HG03378 (cell line): ENCODE results near the gene GABBR2.

Experiments
- ATAC-seq: cut with Tn5 transposase; IDR thresholded peaks from one replicate; pipeline ENCODE4 v1.9.1; 2021; ENCODE audit warnings: mild to moderate bottlenecking, moderate library complexity; ENCODE audit not compliant: unreplicated experiment

The GABBR2 gene

DNA sequence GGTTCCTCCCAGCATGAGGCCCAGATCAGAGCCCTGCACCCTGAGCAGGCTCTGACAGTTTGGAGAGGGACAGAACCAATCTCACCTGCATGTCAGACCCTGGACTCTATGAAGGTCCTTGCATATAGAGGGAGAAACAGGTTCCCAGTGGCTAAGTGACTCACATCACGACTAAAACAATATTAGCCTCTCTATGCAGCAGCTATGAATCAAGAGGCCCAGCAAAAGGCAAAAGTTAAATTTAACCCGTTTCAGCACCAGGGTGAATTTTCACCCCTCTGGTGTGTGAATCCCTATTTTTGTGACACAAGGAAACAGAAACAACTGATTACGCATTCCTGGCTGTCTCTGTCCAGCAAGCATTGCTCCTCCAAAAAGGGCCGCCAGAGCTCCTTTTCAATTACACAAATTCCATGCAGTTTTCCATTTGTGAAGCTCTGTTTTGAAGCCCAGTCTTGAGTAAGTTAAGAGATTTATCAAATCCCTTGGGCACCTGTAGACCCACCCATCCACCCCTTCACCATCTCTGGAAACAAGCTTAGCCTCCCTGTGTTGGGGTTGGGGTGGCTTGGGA lies 136.6 kb downstream of the GABBR2 start:
- ATAC-seq, result no peak

DNA sequence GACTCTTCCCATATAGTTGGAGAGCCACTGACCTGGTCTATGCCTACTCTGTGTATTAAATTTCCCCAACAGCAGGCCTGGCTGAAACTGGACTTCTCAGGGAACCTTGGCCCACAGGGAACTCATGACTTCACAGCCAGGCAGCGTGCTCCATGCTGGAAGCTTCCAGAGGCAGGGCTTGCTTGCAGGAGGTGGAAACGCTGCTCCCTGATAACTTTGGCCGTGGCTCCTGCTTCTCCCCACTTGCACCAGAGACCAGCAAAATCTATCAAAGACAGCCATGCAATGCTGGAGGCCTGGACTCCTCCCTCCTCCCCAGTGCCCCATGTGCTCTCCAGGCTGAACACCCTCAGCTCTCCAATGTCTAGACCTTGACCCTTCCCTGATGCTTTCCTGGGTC lies 137.1 kb downstream of the GABBR2 start:
- ATAC-seq, result no peak

GRCh38 chr9:98570663-98571440 lies 137.9 kb downstream of the GABBR2 start:
- ATAC-seq, result no peak

GRCh38 chr9:98570055-98570454 lies 138.7 kb downstream of the GABBR2 start:
- ATAC-seq, result no peak

- no peak for ATAC-seq
Observed at GRCh38 chr9:98569491-98569890, 139.2 kb downstream of the GABBR2 start.

DNA sequence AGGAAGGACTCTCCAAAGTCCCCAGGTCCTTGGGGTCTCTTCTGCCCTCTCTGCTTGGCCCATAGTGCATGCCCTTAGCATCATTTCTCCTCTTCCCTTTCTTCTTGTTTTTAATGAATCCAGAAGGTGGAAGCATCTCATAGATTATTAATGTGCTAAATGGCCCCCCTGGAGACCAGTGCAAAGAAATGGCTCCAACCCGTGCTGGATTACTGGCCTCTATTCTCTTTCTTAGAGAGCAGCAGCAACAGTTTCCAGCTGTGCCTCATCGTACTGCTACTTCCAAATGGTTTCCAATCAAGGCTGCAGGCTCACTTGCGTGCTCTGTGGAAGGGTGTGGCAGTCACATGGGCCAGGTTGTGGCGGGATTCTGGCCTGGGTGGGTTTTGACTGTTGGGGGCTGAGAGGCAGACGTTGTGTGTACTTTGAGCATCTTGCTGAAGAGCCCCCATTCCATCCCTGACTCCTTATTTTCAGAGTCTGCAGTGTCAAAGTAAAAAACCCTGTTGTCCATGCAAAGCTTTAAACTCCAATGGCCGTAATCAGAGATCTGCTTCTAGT lies 139.7 kb downstream of the GABBR2 start:
- ATAC-seq, result no peak

- ATAC-seq, result no peak
Observed at GRCh38 chr9:98568234-98568908, 140.4 kb downstream of the GABBR2 start.

DNA sequence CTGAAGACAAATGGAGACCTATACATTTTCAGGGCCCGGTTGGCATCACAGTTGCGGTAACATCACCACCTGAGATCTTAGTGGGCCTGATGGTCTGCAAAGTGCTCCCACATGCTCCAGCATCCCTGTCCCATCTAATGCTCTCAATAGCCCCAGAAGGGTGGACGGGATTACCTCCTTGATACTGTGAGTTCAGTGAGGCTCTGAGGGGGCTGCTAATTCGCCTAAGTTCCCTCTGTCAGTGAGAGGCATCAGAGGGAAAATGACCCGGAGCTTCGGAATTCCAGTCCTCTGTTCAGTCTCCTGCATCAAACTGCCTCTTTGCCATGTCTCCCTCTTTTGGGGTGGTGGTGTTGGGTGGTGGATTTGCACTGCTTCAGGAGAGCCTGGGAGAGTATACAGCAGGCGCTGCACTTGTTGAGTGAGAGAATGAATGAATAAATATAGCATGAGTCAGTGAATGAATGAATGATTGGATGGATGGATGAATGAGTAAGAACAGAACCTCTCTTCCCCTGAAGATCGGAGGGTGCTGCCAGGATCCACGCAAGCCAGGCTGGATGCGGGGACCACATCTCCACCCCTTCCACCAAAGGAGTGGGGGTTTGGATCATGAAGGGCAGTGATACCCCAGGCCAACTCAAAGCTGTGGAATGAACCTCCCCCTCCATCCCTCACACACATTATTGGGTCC lies 141.0 kb downstream of the GABBR2 start:
- no peak for ATAC-seq

DNA sequence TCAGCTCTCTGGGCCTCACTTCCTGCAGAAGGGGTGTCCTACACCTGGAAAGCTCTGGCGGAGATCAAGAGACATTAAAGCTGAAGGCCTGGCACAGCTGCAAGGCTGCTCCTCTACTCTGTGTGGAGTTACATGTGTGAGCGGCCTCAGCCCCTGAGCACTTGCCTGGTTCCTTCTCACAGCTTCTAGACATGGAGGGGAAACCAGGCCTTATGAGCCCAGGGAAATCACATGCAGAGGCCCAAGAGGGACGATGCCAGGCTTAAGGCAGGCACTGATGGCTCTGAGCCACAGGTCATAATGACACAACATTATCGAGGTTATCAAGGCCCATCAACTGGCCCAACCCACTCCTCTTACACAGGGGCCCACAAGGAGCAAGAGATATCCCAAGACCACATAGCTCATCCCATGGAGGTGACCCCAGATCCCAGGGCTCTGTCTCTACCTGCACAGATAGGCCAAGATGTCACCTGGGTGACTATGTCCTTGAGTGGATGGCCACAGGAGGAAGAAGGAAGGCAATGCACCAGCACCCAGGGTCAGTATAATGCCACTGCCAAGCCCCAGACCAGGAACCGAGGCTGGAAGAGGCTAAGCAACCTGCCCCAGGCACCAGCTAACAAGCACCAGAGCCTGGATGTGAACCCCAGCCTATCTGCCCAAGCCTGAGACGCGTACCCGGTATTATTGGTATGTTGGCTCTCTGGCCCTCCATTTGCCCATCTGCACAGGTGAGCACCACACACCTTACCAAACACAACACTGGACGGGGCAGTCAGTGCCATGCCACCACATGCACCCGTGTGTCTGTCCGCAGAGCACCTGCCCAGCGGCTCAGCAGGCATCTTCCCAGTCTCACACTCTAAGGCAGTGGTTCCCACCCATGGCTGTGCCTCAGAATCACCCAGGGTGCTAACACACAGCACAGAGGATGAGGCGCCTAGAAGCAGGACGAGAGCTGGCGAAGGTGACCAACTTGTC lies 143.3 kb downstream of the GABBR2 start:
- no peak for ATAC-seq

- no peak for ATAC-seq
Observed at GRCh38 chr9:98564714-98565113, 144.0 kb downstream of the GABBR2 start.

- no peak for ATAC-seq
Observed at GRCh38 chr9:98563988-98564387, 144.7 kb downstream of the GABBR2 start.

- ATAC-seq, result no peak
Observed at GRCh38 chr9:98563212-98563907, 145.4 kb downstream of the GABBR2 start.

DNA sequence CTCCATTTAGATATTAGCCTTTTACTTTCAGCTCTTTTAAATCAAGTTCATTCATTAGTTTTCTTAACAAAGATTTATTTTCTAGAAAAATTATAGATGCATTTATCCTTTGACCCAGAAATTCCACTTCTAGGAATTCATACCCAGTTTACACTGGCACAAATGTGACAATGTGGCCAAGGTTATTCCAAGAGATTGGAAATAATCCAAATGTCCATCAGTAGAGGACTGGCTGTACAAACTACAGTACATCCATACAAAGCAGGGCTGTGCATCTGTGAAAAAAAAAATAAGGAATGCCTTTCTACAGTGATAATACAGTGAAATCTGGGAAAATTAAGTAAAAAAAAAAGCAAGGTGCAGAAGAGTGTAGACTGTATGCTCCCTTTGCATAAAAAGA lies 149.2 kb downstream of the GABBR2 start:
- no peak for ATAC-seq

DNA sequence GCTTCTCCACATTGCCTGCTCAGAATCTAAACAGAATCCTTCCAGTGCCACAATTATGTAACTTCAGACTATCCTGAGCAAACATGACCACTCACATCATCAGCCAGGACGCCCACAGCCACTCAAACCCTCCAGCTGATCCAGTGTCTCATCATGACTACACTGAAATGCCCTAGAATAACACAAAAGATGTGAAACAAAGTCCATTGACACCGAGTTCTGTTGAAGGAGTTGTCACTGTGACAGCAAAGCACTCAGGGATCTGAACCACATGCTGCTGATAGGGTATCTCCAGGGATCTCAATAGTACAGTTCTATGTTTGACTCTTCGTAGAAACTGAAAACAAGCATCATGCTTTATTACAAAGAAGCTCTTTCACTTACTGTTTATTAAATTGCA lies 150.2 kb downstream of the GABBR2 start:
- no peak for ATAC-seq

DNA sequence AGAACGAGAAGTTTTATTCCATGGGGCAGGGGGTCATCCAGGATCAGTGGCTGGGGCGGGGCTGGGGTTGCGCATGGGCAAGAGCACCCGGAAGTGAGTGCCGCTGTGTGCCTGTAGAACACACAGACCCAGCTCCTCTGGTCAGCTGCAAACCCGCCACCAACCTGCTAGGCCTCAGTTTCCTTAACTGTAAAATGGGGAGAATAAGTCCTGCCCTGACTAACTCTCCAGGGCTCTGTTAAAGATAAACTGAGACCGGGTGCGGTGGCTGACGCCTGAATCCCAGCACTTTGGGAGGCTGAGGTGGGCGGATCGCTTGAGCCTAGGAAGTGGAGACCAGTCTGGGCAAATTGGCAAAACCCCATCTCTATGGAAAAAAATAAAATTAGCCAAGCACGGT lies 152.2 kb downstream of the GABBR2 start:
- no peak for ATAC-seq

DNA sequence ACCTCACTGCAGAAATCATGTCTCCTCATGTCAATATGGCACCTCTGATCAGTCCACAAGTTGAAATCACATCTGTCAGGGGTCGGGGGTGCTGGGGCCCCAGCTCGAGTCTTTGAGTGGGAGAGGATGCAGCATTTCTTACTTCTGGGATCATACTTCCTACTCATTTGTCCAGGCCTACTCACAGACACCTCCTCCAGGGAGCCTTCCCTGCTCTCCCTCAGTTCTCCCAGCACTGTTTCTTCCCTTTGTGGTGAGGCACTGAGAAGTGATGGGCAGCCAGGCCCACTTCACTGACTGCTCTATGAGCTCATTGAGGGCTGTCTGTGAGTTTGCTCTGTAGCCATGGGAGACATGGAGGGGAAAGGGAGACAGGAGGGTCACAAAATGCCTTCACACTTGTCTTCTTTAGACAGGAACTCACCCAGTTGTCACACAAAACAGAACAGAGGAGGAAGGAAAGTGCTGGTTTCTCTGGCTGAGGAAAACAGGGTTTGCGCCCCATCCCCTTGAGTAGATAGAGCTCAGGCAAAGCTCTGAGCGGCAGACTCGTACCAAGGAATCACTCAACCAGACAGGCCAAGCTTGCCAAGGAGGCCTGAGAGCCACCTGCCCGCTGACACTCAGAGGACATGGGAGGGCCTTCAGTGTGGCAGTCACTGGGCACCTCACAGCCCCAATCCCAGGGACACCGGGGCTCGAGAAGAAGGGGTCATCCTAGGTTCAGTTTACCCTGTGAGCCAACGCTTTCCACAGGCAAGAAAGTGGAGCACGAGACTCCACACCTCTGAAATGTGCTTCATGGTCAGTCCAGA lies 152.9 kb downstream of the GABBR2 start:
- ATAC-seq, result no peak

DNA sequence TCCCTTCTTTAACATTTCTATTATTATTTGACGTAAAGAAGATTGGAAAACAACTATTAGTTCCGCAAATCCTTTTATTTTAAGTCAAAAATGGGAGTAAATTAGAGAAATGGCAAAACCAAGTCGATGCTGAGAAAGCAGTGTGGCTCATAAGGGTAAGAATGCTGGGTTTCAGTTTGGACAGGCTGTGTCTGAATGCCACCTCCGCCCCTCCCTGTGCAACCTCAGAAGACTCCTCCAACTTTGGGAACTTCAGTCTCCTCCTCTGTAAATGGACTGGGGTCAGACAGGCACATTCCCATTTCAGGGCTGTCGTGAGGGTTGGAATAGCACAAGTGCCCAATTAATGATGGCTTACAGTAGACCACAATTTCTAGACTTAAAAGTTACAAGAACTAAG lies 154.0 kb downstream of the GABBR2 start:
- no peak for ATAC-seq

GRCh38 chr9:98552331-98552730 lies 156.4 kb downstream of the GABBR2 start:
- no peak for ATAC-seq
